KMS-11 (cell line): ENCODE results near the gene DIP2C.

Experiments used
- H2AFZ ChIP-seq: fragments of 200-600 bp; sonication (generic); 2 replicates; pipeline ENCODE4 v1.6.1; 2016; ENCODE audit warnings: antibody characterized with exemption, mixed run types, low read depth
- H3K27ac ChIP-seq: fragments of 200-600 bp; sonication (generic); 2 replicates; pipeline ENCODE4 v1.6.1; 2016; ENCODE audit warnings: mild to moderate bottlenecking, mixed run types
- H3K27me3 ChIP-seq: fragments of 200-600 bp; sonication (generic); 2 replicates; pipeline ENCODE4 v1.6.1; 2017; ENCODE audit warnings: mild to moderate bottlenecking, low read depth, mixed run types, moderate library complexity; ENCODE audit not compliant: insufficient read depth
- H3K36me3 ChIP-seq: fragments of 200-600 bp; sonication (generic); 2 replicates; pipeline ENCODE4 v1.6.1; 2017; ENCODE audit warnings: mild to moderate bottlenecking, mixed run types; ENCODE audit not compliant: insufficient read depth
- H3K4me1 ChIP-seq: fragments of 200-600 bp; sonication (generic); 2 replicates; pipeline ENCODE4 v1.6.1; 2016; ENCODE audit warnings: mild to moderate bottlenecking, low read depth, mixed run types; ENCODE audit not compliant: poor library complexity, severe bottlenecking
- H3K4me2 ChIP-seq: fragments of 200-600 bp; sonication (generic); 2 replicates; pipeline ENCODE4 v1.7.0; 2016; ENCODE audit warnings: mild to moderate bottlenecking, mixed run types
- H3K4me3 ChIP-seq: fragments of 200-600 bp; sonication (generic); IDR thresholded peaks from 2 replicates; pipeline ENCODE4 v1.6.1; 2017; ENCODE audit warnings: low read depth, low read length, mixed read lengths; ENCODE audit not compliant: insufficient read depth
- H3K79me2 ChIP-seq: fragments of 200-600 bp; sonication (generic); 2 replicates; pipeline ENCODE4 v1.6.1; 2016; ENCODE audit warnings: low read depth, mixed run types; ENCODE audit not compliant: insufficient read depth
- H3K9ac ChIP-seq: fragments of 200-600 bp; sonication (generic); 2 replicates; pipeline ENCODE4 v1.6.1; 2016; ENCODE audit warnings: mild to moderate bottlenecking, mixed run types
- H4K20me1 ChIP-seq: fragments of 200-600 bp; sonication (generic); 2 replicates; pipeline ENCODE4 v1.6.1; 2016; ENCODE audit warnings: mild to moderate bottlenecking, mixed run types; ENCODE audit not compliant: insufficient read depth
- CTCF ChIP-seq: fragments of 200-600 bp; sonication (generic); conservative IDR thresholded peaks from 2 replicates; pipeline ENCODE4 v1.6.1; 2017; ENCODE audit warnings: low read depth, mild to moderate bottlenecking, antibody characterized with exemption, low read length, moderate library complexity, mixed read lengths

Gene DIP2C

GRCh38 chr10:687583-688311 is 1.7 kb downstream of the DIP2C start:
- Histone ChIP-seq H3K27ac (no peak overlapping the region), H3K9ac (peak overlapping the region; percentile 70; the same call in 1 of the 2 replicates), H3K79me2 (peaks cover 61% of the 10 kb centered on the region), H4K20me1 (no peaks in the 10 kb centered on the region; the same call in 1 of the 2 replicates), H3K27me3 (no peaks in the 10 kb centered on the region), H3K4me2 (peak overlapping the region; percentile 77), H2AFZ (no peak overlapping the region), H3K36me3 (no peaks in the 10 kb centered on the region), H3K4me1 (peaks cover 19% of the 10 kb centered on the region), H3K4me3 (no peak overlapping the region)
- no peak for TF ChIP-seq CTCF

- Histone ChIP-seq H3K79me2 (peaks cover 75% of the 10 kb centered on the region), H4K20me1 (no peaks in the 10 kb centered on the region; the same call in 1 of the 2 replicates), H3K36me3 (no peaks in the 10 kb centered on the region), H3K4me1 (peaks cover 25% of the 10 kb centered on the region), H3K4me3 (no peak overlapping the region), H2AFZ (no peak overlapping the region), H3K27me3 (no peaks in the 10 kb centered on the region), H3K9ac (no peak overlapping the region), H3K27ac (no peak overlapping the region), H3K4me2 (peak overlapping the region; percentile 77; the same call in 1 of the 2 replicates)
- no peak for TF ChIP-seq CTCF
These were observed 3.1 kb downstream of the DIP2C start for GRCh38 chr10:686155-686931.

GRCh38 chr10:685613-686012 is 3.9 kb downstream of the DIP2C start:
- no peaks in the 10 kb centered on the region; the same call in 1 of the 2 replicates for H4K20me1 ChIP-seq
- peaks cover 82% of the 10 kb centered on the region for H3K79me2 ChIP-seq
- no peak for TF ChIP-seq CTCF
- H3K4me2 ChIP-seq: no peak overlapping the region
- H3K4me1 ChIP-seq: peaks cover 32% of the 10 kb centered on the region
- no peak overlapping the region for H3K4me3 ChIP-seq
- no peaks in the 10 kb centered on the region for H3K27me3 ChIP-seq
- H3K9ac ChIP-seq: no peak overlapping the region
- H3K36me3 ChIP-seq: no peaks in the 10 kb centered on the region
- no peak overlapping the region for H3K27ac ChIP-seq
- H2AFZ ChIP-seq: no peak overlapping the region

- Histone ChIP-seq H2AFZ (no peak overlapping the region), H3K4me1 (peaks cover 38% of the 10 kb centered on the region), H4K20me1 (no peaks in the 10 kb centered on the region; the same call in 1 of the 2 replicates), H3K4me2 (no peak overlapping the region), H3K27me3 (no peaks in the 10 kb centered on the region), H3K36me3 (no peaks in the 10 kb centered on the region), H3K4me3 (no peak overlapping the region), H3K27ac (no peak overlapping the region), H3K9ac (no peak overlapping the region), H3K79me2 (peaks cover 87% of the 10 kb centered on the region)
- no peak for TF ChIP-seq CTCF
These were observed 5.9 kb downstream of the DIP2C start for GRCh38 chr10:683448-684071.
